Spleen (tissue), 11 donors: Measurements from ENCODE around the gene MN1. TPM values are rescaled to one million over a fixed set of nuclear protein-coding genes. Genes with fewer than 3 reads are reported as not detected.

Experiments used
- DNase-seq: peaks from one replicate; pipeline ENCODE4 v3.0.0-alpha.2; 2020
- H3K27ac ChIP-seq, 8 donors: fragments of 200-600 bp; sonication (generic) in 7 of 8; 1 replicate in 4 of 8; 2 replicates in 4 of 8; pipeline versions ENCODE4 v1.5.0 to v1.8.0; 2016 to 2021; ENCODE audit warnings: inconsistent platforms in 4 of 8, mild to moderate bottlenecking in 4 of 8, moderate library complexity in 1 of 8
- H3K27me3 ChIP-seq, 7 donors: fragments of 200-600 bp; sonication (generic) in 6 of 7; replicated peaks in 1 of 7; 1 replicate in 4 of 7; 2 replicates in 3 of 7; pipeline versions ENCODE4 v1.5.0 to v1.8.0; 2016 to 2021; ENCODE audit warnings: inconsistent platforms in 3 of 7, mild to moderate bottlenecking in 1 of 7
- H3K36me3 ChIP-seq, 6 donors: fragments of 200-600 bp; sonication (generic) in 5 of 6; 1 replicate in 4 of 6; 2 replicates in 2 of 6; pipeline versions ENCODE4 v1.5.0 to v1.8.0; 2016 to 2021; ENCODE audit warnings: inconsistent platforms in 2 of 6
- H3K4me1 ChIP-seq, 6 donors: fragments of 200-600 bp; sonication (generic) in 5 of 6; 1 replicate in 3 of 6; 2 replicates in 3 of 6; pipeline versions ENCODE4 v1.5.0 to v1.8.0; 2016 to 2021; ENCODE audit warnings: inconsistent platforms in 3 of 6
- H3K4me3 ChIP-seq, 8 donors: fragments of 200-600 bp; sonication (generic) in 7 of 8; 1 replicate in 4 of 8; 2 replicates in 4 of 8; pipeline versions ENCODE4 v1.5.0 to v1.8.0; 2016 to 2021; ENCODE audit warnings: inconsistent platforms in 4 of 8, mild to moderate bottlenecking in 4 of 8, moderate library complexity in 2 of 8
- H3K9me3 ChIP-seq, 8 donors: fragments of 200-600 bp; sonication (generic) in 7 of 8; 1 replicate in 4 of 8; 2 replicates in 4 of 8; pipeline versions ENCODE4 v1.5.0 to v1.8.0; 2016 to 2021; ENCODE audit warnings: inconsistent platforms in 4 of 8
- CTCF ChIP-seq, 11 experiments: fragments of 200-600 bp in 7 of 11; fragments of 450-650 bp in 4 of 11; sonication (generic) in 4 of 11; IDR thresholded peaks in 8 of 11; conservative IDR thresholded peaks in 3 of 11; 1 replicate in 7 of 11; 2 replicates in 4 of 11; pipeline versions ENCODE4 v1.4.0 to v1.8.0; 2016 to 2021; ENCODE audit warnings: antibody characterized with exemption in 11 of 11, inconsistent platforms in 4 of 11, mild to moderate bottlenecking in 1 of 11
- POLR2A ChIP-seq, 3 donors: fragments of 450-650 bp; IDR thresholded peaks; one replicate each; pipeline ENCODE4 v1.5.1; 2017; ENCODE audit warnings: antibody characterized with exemption in 3 of 3, mild to moderate bottlenecking in 1 of 3
- POLR2AphosphoS5 ChIP-seq, 3 donors: sonication (generic); formaldehyde crosslinking; IDR thresholded peaks; one replicate each; pipeline ENCODE4 v1.5.1; 2017; ENCODE audit warnings: antibody characterized with exemption in 3 of 3
- WGBS, 5 donors: extraction: QIAGEN DNeasy Blood & Tissue Kit in 3 of 5; methylation state at CpG; one replicate each; pipeline versions ENCODE4 v1.1.5 to v1.1.7; 2013 to 2018; 5-methylcytosine and 5-hydroxymethylcytosine counted together
- intact Hi-C: fragments of 100-400 bp; cut with DNase I; formaldehyde crosslinking; loops from one replicate; pipeline ENCODE4 v1.15.0; 2023; ENCODE audit warnings: low total_unique reads
- polyA plus RNA-seq, 3 donors: library from polyadenylated mRNA; stranded (reverse); fragments of 200-250 nt; gene quantifications; one replicate each; pipeline ENCODE4 v1.2.1, GENCODE V29; 2013
- total RNA-seq, 7 donors: library from RNA; depleted of rRNA in 3 of 7; stranded (reverse); fragments of >200 nt in 3 of 7; fragmentation: NEBNext Ultra II Directional in 4 of 7; extraction: Animal tissue kit (Norgen Biotek cat#: 25700) in 4 of 7; gene quantifications; one replicate each; pipeline versions ENCODE4 v1.1.0 to v1.2.1, GENCODE V29; 2016 to 2021
- donor health status: healthy with polysubstance abuse.
- donor health status: DM: no; HTN: no; CAD: no; lungs with moderate emphysema.
- donor health status: DM: no; HTN: no; CAD: no.
- donor health status: Bipolar disorder and iron deficiency.
- donor health status: healthy.
- donor health status: DM: no; HTN: no; CAD: no.
- donor health status: DM: yes; HTN: yes; CAD: no.

The MN1 gene
- total and polyA plus RNA-seq, 10 donors: 0.15 to 1.5 (median 0.71) TPM

- no peak overlapping the region for H3K4me3 ChIP-seq
- intact Hi-C loops: no loop called here
- TF ChIP-seq POLR2AphosphoS5 (IDR thresholded peaks at IDR 0.05) (no peak), CTCF (IDR thresholded peaks at IDR 0.05 in 8 of 11, conservative IDR thresholded peaks at IDR 0.05 in 3 of 11) (no peak), POLR2A (IDR thresholded peaks at IDR 0.05) (no peak)
- H3K4me1 ChIP-seq: peaks cover 0 to 16% (median 4%) of the 10 kb centered on the region in 6 donors
- no peak overlapping the region for H3K27ac ChIP-seq
- WGBS, 5 donors: 57 to 78% (median 63%) methylated on average over 1 of the region's 1 CpG
- no peaks in the 10 kb centered on the region for H3K9me3 ChIP-seq
- H3K27me3 ChIP-seq: peaks cover 0 to 9% (median 0%) of the 10 kb centered on the region in 7 donors
- DNase-seq: no peak
- H3K36me3 ChIP-seq: no peaks in the 10 kb centered on the region
These were observed 77.4 kb downstream of the MN1 start for GRCh38 chr22:27724157-27724556.

- Histone ChIP-seq H3K9me3 (no peaks in the 10 kb centered on the region), H3K27ac (no peak overlapping the region), H3K4me3 (no peak overlapping the region), H3K4me1 (peaks cover 0 to 19% (median 4%) of the 10 kb centered on the region in 6 donors), H3K36me3 (no peaks in the 10 kb centered on the region), H3K27me3 (peaks cover 0 to 9% (median 0%) of the 10 kb centered on the region in 7 donors)
- intact Hi-C loops: no loop called here
- no peak for DNase-seq
- no peak for TF ChIP-seq CTCF (IDR thresholded peaks at IDR 0.05 in 8 of 11, conservative IDR thresholded peaks at IDR 0.05 in 3 of 11)
- no peak for TF ChIP-seq POLR2A (IDR thresholded peaks at IDR 0.05)
- TF ChIP-seq POLR2AphosphoS5 (IDR thresholded peaks at IDR 0.05): no peak
- WGBS, 5 donors: 70 to 86% (median 78%) methylated on average over 2 of the region's 2 CpGs
These were observed 77.8 kb downstream of the MN1 start for GRCh38 chr22:27723708-27724107.

GRCh38 chr22:27723158-27723557 lies 78.4 kb downstream of the MN1 start:
- no peaks in the 10 kb centered on the region for H3K36me3 ChIP-seq
- no peaks in the 10 kb centered on the region for H3K9me3 ChIP-seq

GRCh38 chr22:27720860-27721259 lies 80.7 kb downstream of the MN1 start:
- peak; percentile 29 for DNase-seq
- no peak for TF ChIP-seq CTCF (IDR thresholded peaks at IDR 0.05 in 8 of 11, conservative IDR thresholded peaks at IDR 0.05 in 3 of 11)
- no peak for TF ChIP-seq POLR2AphosphoS5 (IDR thresholded peaks at IDR 0.05)
- TF ChIP-seq POLR2A (IDR thresholded peaks at IDR 0.05): no peak
- H3K27me3 ChIP-seq: peaks cover 0 to 18% (median 0%) of the 10 kb centered on the region in 7 donors
- H3K4me1 ChIP-seq: peaks cover 0 to 11% (median 0%) of the 10 kb centered on the region in 6 donors
- 62 to 85% (median 75%) methylated on average over 5 of the region's 5 CpGs for WGBS, 5 donors
- peaks cover 0 to 4% (median 0%) of the 10 kb centered on the region in 8 donors for H3K9me3 ChIP-seq
- intact Hi-C loops: no loop called here
- no peak overlapping the region for H3K4me3 ChIP-seq
- no peak overlapping the region for H3K27ac ChIP-seq
- H3K36me3 ChIP-seq: no peaks in the 10 kb centered on the region

More at GRCh38 chr22:27723158-27723557, 78.4 kb downstream of the MN1 start:
- no peak for DNase-seq
- no peak for TF ChIP-seq POLR2AphosphoS5 (IDR thresholded peaks at IDR 0.05)
- TF ChIP-seq POLR2A (IDR thresholded peaks at IDR 0.05): no peak
- TF ChIP-seq CTCF (IDR thresholded peaks at IDR 0.05 in 8 of 11, conservative IDR thresholded peaks at IDR 0.05 in 3 of 11): no peak
- Histone ChIP-seq H3K4me3 (no peak overlapping the region), H3K4me1 (peaks cover 0 to 24% (median 4%) of the 10 kb centered on the region in 6 donors), H3K27ac (no peak overlapping the region), H3K27me3 (peaks cover 0 to 9% (median 0%) of the 10 kb centered on the region in 7 donors)
- intact Hi-C loops: no loop called here
- WGBS, 5 donors: 30 to 61% (median 49%) methylated on average over 1 of the region's 1 CpG
